Activated CD4-positive, alpha-beta T cell treated with anti-CD3 and anti-CD28 coated beads, Interleukin-2, amount 50 U/mL, for 24 hours (primary cell): ENCODE measurements around the gene THOC5.
"Not testable (repeated sequence)": the region's sequence is repeated elsewhere in the genome, so short reads cannot be mapped to it uniquely, and the experiment has no call there.

ENCODE experiments used
- DNase-seq, 2 donors: peaks; one replicate each; pipeline ENCODE4 v3.0.0-alpha.2; 2020; ENCODE audit warnings: low read depth in 1 of 2, low spot score in 1 of 2

THOC5 gene

GRCh38 chr22:29563652-29564460, 10.3 kb upstream of the THOC5 start:
- no peak for DNase-seq

GRCh38 chr22:29559853-29560252, 6.3 kb upstream of the THOC5 start:
- DNase-seq: no peak

- DNase-seq: no peak
Measured at GRCh38 chr22:29559030-29559429, 5.5 kb upstream of the THOC5 start.

GRCh38 chr22:29555065-29555644, 1.6 kb upstream of the THOC5 start:
- DNase-seq: no peak

GRCh38 chr22:29552357-29552756, 1.2 kb downstream of the THOC5 start:
- not testable (repeated sequence) for DNase-seq

GRCh38 chr22:29550005-29550404, 3.6 kb downstream of the THOC5 start:
- DNase-seq: no peak

GRCh38 chr22:29545045-29545444, 8.5 kb downstream of the THOC5 start:
- not testable (repeated sequence) for DNase-seq

GRCh38 chr22:29541845-29542244, 11.7 kb downstream of the THOC5 start:
- no peak for DNase-seq

- DNase-seq: no peak
Measured at GRCh38 chr22:29539105-29539504, 14.5 kb downstream of the THOC5 start.

GRCh38 chr22:29536411-29536810, 17.1 kb downstream of the THOC5 start:
- DNase-seq: no peak

GRCh38 chr22:29531419-29531818, 22.1 kb downstream of the THOC5 start:
- DNase-seq: no peak

GRCh38 chr22:29530716-29531115, 22.8 kb downstream of the THOC5 start:
- DNase-seq: no peak

GRCh38 chr22:29528144-29528543, 25.4 kb downstream of the THOC5 start:
- DNase-seq: no peak

- no peak for DNase-seq
Measured at GRCh38 chr22:29524442-29525191, 28.9 kb downstream of the THOC5 start.

GRCh38 chr22:29523761-29524160, 29.8 kb downstream of the THOC5 start:
- DNase-seq: no peak

- no peak for DNase-seq
Measured at GRCh38 chr22:29521526-29521925, 32.0 kb downstream of the THOC5 start.

GRCh38 chr22:29520851-29521250, 32.7 kb downstream of the THOC5 start:
- no peak for DNase-seq

- DNase-seq: no peak
Measured at GRCh38 chr22:29519996-29520395, 33.6 kb downstream of the THOC5 start.

- no peak for DNase-seq
Measured at GRCh38 chr22:29518427-29518826, 35.1 kb downstream of the THOC5 start.

- no peak for DNase-seq
Measured at GRCh38 chr22:29517215-29517908, 36.2 kb downstream of the THOC5 start.

GRCh38 chr22:29512031-29512430, 41.5 kb downstream of the THOC5 start:
- no peak for DNase-seq
